ENCODE measurements around the gene GLIPR2.

GRCh38 chr9:36138496-36138895 lies 2.0 kb downstream of the GLIPR2 start:
- no peak for TF ChIP-seq POLR2A (IDR thresholded peaks at IDR 0.05)
- no peak for TF ChIP-seq CTCF (IDR thresholded peaks at IDR 0.05 in 4 of 5, conservative IDR thresholded peaks at IDR 0.05 in 1 of 5)
